Calu3 (cell line): Measurements from ENCODE around the gene MTUS2. TPM values are rescaled to one million over a fixed set of nuclear protein-coding genes. Genes with fewer than 3 reads are reported as not detected.

Experiments used
- BruUV-seq: library from RNA; stranded (reverse); fragments of 400-500 nt; replicated peaks from 2 replicates; lab custom pipeline; 2021; lab: Mats Ljungman, UMichigan
- CTCF ChIA-PET: fragments of 300-600 bp; sonication (Branson Sonifier 250); formaldehyde crosslinking; loops from one replicate; lab custom pipeline; 2022; ENCODE audit warnings: antibody characterized with exemption; lab: Charles Lee
- DNase-seq: peaks from one replicate; pipeline ENCODE4 v3.0.0; 2022
- H3K27ac Mint-ChIP-seq: one replicate; pipeline ENCODE4 v1.8.0; 2022; ENCODE audit warnings: mixed read lengths; ENCODE audit not compliant: unreplicated experiment
- H3K27me3 Mint-ChIP-seq: one replicate; pipeline ENCODE4 v1.8.0; 2022; ENCODE audit warnings: mixed read lengths; ENCODE audit not compliant: unreplicated experiment
- H3K36me3 Mint-ChIP-seq: one replicate; pipeline ENCODE4 v1.8.0; 2022; ENCODE audit warnings: mild to moderate bottlenecking, moderate library complexity, mixed read lengths; ENCODE audit not compliant: insufficient read depth, unreplicated experiment
- H3K4me1 Mint-ChIP-seq: one replicate; pipeline ENCODE4 v1.8.0; 2022; ENCODE audit warnings: mild to moderate bottlenecking, low read depth, mixed read lengths; ENCODE audit not compliant: unreplicated experiment
- H3K4me3 Mint-ChIP-seq: one replicate; pipeline ENCODE4 v1.8.0; 2022; ENCODE audit warnings: mild to moderate bottlenecking, low read depth, moderate library complexity, mixed read lengths; ENCODE audit not compliant: unreplicated experiment
- H3K9me3 Mint-ChIP-seq: one replicate; pipeline ENCODE4 v1.8.0; 2022; ENCODE audit warnings: low read depth, mixed read lengths; ENCODE audit not compliant: unreplicated experiment
- CTCF ChIP-seq: fragments of 200-600 bp; IDR thresholded peaks from one replicate; pipeline ENCODE4 v1.8.0; 2022; ENCODE audit warnings: antibody characterized with exemption; ENCODE audit not compliant: unreplicated experiment
- intact Hi-C: fragments of 100-400 bp; cut with micrococcal nuclease; formaldehyde crosslinking; loops from one replicate; pipeline ENCODE4 v1.10.0; 2022; ENCODE audit not compliant: unreplicated experiment
- total RNA-seq: library from RNA; stranded (reverse); gene quantifications from 2 replicates; pipeline ENCODE4 v1.2.3, GENCODE V29; 2022

Gene MTUS2
- total RNA-seq, 1 experiment from 2014 or later, result not detected

DNA sequence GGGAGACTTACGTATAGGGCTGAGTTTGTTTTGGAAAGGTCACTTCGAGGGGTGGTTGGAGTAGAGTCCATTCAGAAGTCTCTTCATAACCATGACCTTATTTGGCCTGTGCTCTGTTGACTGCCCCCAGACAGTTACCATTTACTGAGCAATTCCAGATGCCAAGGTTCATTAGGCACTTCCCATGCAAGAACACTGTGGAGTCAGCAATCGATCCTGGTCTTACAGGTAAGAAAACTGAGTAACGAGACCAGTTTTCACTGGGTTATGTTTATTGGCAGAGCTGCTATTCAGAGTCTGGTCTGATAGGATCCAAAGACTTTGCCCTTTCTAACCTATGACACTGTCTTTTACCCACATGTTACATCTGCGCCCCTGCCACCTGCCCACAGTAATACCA, 134.7 kb downstream of the MTUS2 start:
- Mint-ChIP-seq H3K4me3 (no peak overlapping the region), H3K27ac (no peak overlapping the region), H3K27me3 (no peaks in the 10 kb centered on the region), H3K4me1 (no peaks in the 10 kb centered on the region), H3K36me3 (no peaks in the 10 kb centered on the region), H3K9me3 (peaks cover 13% of the 10 kb centered on the region)
- CTCF ChIA-PET, result no interaction called here
- BruUV-seq, result no TSS peak
- no peak for DNase-seq
- intact Hi-C loops, result no loop called here
- no peak for TF ChIP-seq CTCF

- H3K36me3 Mint-ChIP-seq, result no peaks in the 10 kb centered on the region
- intact Hi-C loops, result no loop called here
- no peaks in the 10 kb centered on the region for H3K4me1 Mint-ChIP-seq
- H3K27ac Mint-ChIP-seq, result no peak overlapping the region
- CTCF ChIA-PET, result no interaction called here
- no TSS peak for BruUV-seq
- no peak for DNase-seq
- no peak overlapping the region for H3K4me3 Mint-ChIP-seq
- H3K27me3 Mint-ChIP-seq, result no peaks in the 10 kb centered on the region
- no peak for TF ChIP-seq CTCF
- H3K9me3 Mint-ChIP-seq, result peaks cover 14% of the 10 kb centered on the region
These were observed 135.3 kb downstream of the MTUS2 start for GRCh38 chr13:28955264-28955966.

GRCh38 chr13:28958018-28958417, 137.9 kb downstream of the MTUS2 start:
- no peaks in the 10 kb centered on the region for H3K36me3 Mint-ChIP-seq
- BruUV-seq, result no TSS peak
- CTCF ChIA-PET, result no interaction called here

DNA sequence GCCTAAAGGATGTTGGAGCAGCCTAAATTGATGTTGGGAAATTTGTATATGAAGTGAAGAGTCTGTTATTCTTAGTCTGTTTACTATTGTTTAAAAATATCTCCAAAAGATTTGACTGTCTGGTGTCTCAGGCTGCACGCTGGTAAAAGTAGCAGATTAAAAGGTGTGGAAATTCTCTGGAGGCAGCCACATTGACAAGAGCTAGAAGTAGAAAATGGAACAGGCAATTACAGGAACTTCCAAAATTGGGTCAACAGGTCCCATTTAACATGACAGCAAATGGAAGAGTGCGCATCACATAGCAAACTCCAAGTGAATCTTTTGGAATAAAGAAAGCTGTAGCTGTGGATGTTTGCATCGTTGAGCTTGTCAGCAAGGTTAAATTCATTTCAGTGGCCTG, 138.3 kb downstream of the MTUS2 start:
- CTCF ChIA-PET, result no interaction called here
- H3K9me3 Mint-ChIP-seq, result peaks cover 23% of the 10 kb centered on the region
- intact Hi-C loops, result no loop called here
- TF ChIP-seq CTCF, result no peak
- DNase-seq, result no peak
- H3K27ac Mint-ChIP-seq, result no peak overlapping the region
- no peaks in the 10 kb centered on the region for H3K36me3 Mint-ChIP-seq
- H3K27me3 Mint-ChIP-seq, result no peaks in the 10 kb centered on the region
- BruUV-seq, result no TSS peak
- no peaks in the 10 kb centered on the region for H3K4me1 Mint-ChIP-seq
- H3K4me3 Mint-ChIP-seq, result no peak overlapping the region

More at GRCh38 chr13:28958018-28958417, 137.9 kb downstream of the MTUS2 start:
- Mint-ChIP-seq H3K27ac (no peak overlapping the region), H3K27me3 (no peaks in the 10 kb centered on the region), H3K9me3 (peaks cover 23% of the 10 kb centered on the region), H3K4me3 (no peak overlapping the region), H3K4me1 (no peaks in the 10 kb centered on the region)
- DNase-seq, result no peak
- intact Hi-C loops, result no loop called here
- TF ChIP-seq CTCF, result no peak
